Kidney (tissue), 14 donors: ENCODE data around the gene RBMS3. TPM values are rescaled to one million over a fixed set of nuclear protein-coding genes. Genes with fewer than 3 reads are reported as not detected.
A peak's percentile ranks its signal among the peaks of the same experiment; 100 is the strongest.

Source experiments
- DNase-seq, 5 donors: peaks; one replicate each; pipeline ENCODE4 v3.0.0-alpha.2; 2013 to 2020
- FAIRE-seq: peaks from 2 replicates; lab custom pipeline; 2012; peaks lifted over from hg19 to GRCh38; lab: Jason Lieb, UNC
- H3K27ac ChIP-seq, 2 donors: one replicate each; pipeline ENCODE4 v1.7.0; 2013; ENCODE audit warnings: low read depth in 2 of 2, low read length in 2 of 2, inconsistent platforms in 1 of 2
- H3K27me3 ChIP-seq: one replicate; pipeline ENCODE4 v1.7.1; 2013; ENCODE audit warnings: low read length, inconsistent platforms; ENCODE audit not compliant: control insufficient read depth, insufficient read depth
- H3K36me3 ChIP-seq, 3 donors: one replicate each; pipeline versions ENCODE4 v1.7.0 to v1.7.1; 2013; ENCODE audit warnings: low read length in 3 of 3, control low read depth in 1 of 3, inconsistent platforms in 1 of 3; ENCODE audit not compliant: insufficient read depth in 3 of 3, control insufficient read depth in 2 of 3
- H3K4me1 ChIP-seq, 3 donors: one replicate each; pipeline versions ENCODE4 v1.7.0 to v1.7.1; 2013; ENCODE audit warnings: low read length in 3 of 3, inconsistent platforms in 1 of 3, low read depth in 1 of 3; ENCODE audit not compliant: control insufficient read depth in 2 of 3, insufficient read depth in 2 of 3
- H3K4me3 ChIP-seq, 3 donors: one replicate each; pipeline versions ENCODE4 v1.7.0 to v1.8.1; 2013; ENCODE audit warnings: low read length in 3 of 3, control low read depth in 1 of 3, inconsistent platforms in 1 of 3
- H3K9ac ChIP-seq, 3 donors: one replicate each; pipeline versions ENCODE4 v1.7.0 to v1.7.1; 2013; ENCODE audit warnings: low read length in 3 of 3, control low read depth in 1 of 3, inconsistent platforms in 1 of 3
- H3K9me3 ChIP-seq, 3 donors: one replicate each; pipeline versions ENCODE4 v1.7.0 to v1.7.1; 2013; ENCODE audit warnings: low read length in 3 of 3, control low read depth in 1 of 3, inconsistent platforms in 1 of 3; ENCODE audit not compliant: control insufficient read depth in 2 of 3, insufficient read depth in 1 of 3
- CTCF ChIP-seq: IDR thresholded peaks from 3 replicates; pipeline ENCODE4 v1.5.1; 2012; ENCODE audit warnings: mild to moderate bottlenecking, moderate library complexity, borderline replicate concordance; ENCODE audit not compliant: insufficient read depth; ENCODE audit errors: extremely low read depth
- intact Hi-C: fragments of 100-400 bp; cut with DNase I; formaldehyde crosslinking; loops from one replicate; pipeline ENCODE4 v1.11.1; 2022
- polyA plus RNA-seq: library from polyadenylated mRNA; stranded (reverse); fragments of 350-450 nt; fragmentation: Illumina TruSeq; extraction: RNeasy Lipid Tissue Mini Kit (QIAGEN cat#74804); gene quantifications from one replicate; pipeline ENCODE4 v1.2.3, GENCODE V29; 2014; ENCODE audit warnings: low read depth, low replicate concordance; ENCODE audit not compliant: insufficient read depth
- total RNA-seq: library from RNA; stranded (reverse); fragmentation: NEBNext Ultra II Directional; extraction: Animal tissue kit (Norgen Biotek cat#: 25700); gene quantifications from one replicate; pipeline ENCODE4 v1.2.1, GENCODE V29; 2021
- donor health status: control.
- donor health status: control.
- donor health status: control.
- donor health status: control.
- donor health status: control.
- donor health status: DM: yes; HTN: yes; CAD: no.
- donor health status: Normal renal cell carcinoma (clear cell type).

RBMS3 gene
- total and polyA plus RNA-seq, 2 donors from 2014 or later: 3.2 to 48.8 TPM

- intact Hi-C loops: no loop called here
- Histone ChIP-seq H3K4me1 (peaks cover 0 to 2% (median 0%) of the 10 kb centered on the region in 3 donors), H3K27me3 (no peaks in the 10 kb centered on the region), H3K36me3 (no peaks in the 10 kb centered on the region), H3K27ac (no peak overlapping the region), H3K9me3 (no peaks in the 10 kb centered on the region), H3K4me3 (no peak overlapping the region), H3K9ac (no peak overlapping the region)
- TF ChIP-seq CTCF: no peak
- DNase-seq (peak in 1 of 5 donors; percentile 8), FAIRE-seq (no peak)
Observed at GRCh38 chr3:29919571-29919970, 638.7 kb downstream of the RBMS3 start.

GRCh38 chr3:29922992-29923746 lies 642.3 kb downstream of the RBMS3 start:
- DNase-seq (peak in 4 of 5 donors; percentile 54 to 87 (median 64)), FAIRE-seq (no peak)
- intact Hi-C loops: no loop called here
- H3K4me3 ChIP-seq: no peak overlapping the region
- H3K9ac ChIP-seq: no peak overlapping the region
- H3K9me3 ChIP-seq: no peaks in the 10 kb centered on the region
- peaks cover 0 to 2% (median 0%) of the 10 kb centered on the region in 3 donors for H3K4me1 ChIP-seq
- H3K27me3 ChIP-seq: no peaks in the 10 kb centered on the region
- no peak overlapping the region for H3K27ac ChIP-seq
- H3K36me3 ChIP-seq: no peaks in the 10 kb centered on the region
- no peak for TF ChIP-seq CTCF

GRCh38 chr3:29924783-29925561 lies 644.1 kb downstream of the RBMS3 start:
- H3K4me1 ChIP-seq: peaks cover 0 to 2% (median 0%) of the 10 kb centered on the region in 3 donors
- H3K4me3 ChIP-seq: no peak overlapping the region
- intact Hi-C loops: no loop called here
- no peak overlapping the region for H3K9ac ChIP-seq
- H3K36me3 ChIP-seq: no peaks in the 10 kb centered on the region
- no peak for TF ChIP-seq CTCF
- H3K27me3 ChIP-seq: no peaks in the 10 kb centered on the region
- DNase-seq (no peak), FAIRE-seq (no peak)
- H3K27ac ChIP-seq: no peak overlapping the region
- no peaks in the 10 kb centered on the region for H3K9me3 ChIP-seq
